GM04504 (cell line): Measurements from ENCODE around the gene FLT3LG.

ENCODE experiments used
- DNase-seq: peaks from one replicate; pipeline ENCODE4 v3.0.0-alpha.2; 2012; ENCODE audit warnings: low read depth

FLT3LG gene

DNA sequence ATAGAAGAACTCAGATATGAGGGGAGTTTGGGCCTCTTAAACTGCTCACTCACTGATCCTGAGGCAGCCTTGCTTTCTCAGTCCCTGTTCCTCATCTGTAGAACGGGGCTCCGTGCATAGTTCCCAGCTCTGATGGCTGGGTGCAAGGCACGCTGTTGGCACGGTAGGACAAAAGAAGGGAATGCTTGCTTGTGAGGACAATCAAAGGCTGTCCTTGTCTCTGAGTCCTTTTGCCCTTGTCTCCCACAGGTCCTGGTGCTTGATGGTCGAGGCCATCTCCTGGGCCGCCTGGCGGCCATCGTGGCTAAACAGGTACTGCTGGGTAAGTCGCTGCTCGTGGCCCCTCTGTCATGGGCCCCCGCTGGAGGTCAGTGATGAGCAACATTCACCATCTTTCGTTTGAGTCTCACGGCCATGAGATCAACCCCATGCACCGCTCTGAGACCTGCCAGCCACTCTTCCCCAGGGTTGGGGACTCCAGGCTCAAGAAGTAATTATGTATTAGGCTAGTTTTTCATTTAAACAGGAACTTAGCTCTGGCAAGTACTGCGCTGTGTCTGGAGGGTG is 15.7 kb downstream of the FLT3LG start:
- no peak for DNase-seq

DNA sequence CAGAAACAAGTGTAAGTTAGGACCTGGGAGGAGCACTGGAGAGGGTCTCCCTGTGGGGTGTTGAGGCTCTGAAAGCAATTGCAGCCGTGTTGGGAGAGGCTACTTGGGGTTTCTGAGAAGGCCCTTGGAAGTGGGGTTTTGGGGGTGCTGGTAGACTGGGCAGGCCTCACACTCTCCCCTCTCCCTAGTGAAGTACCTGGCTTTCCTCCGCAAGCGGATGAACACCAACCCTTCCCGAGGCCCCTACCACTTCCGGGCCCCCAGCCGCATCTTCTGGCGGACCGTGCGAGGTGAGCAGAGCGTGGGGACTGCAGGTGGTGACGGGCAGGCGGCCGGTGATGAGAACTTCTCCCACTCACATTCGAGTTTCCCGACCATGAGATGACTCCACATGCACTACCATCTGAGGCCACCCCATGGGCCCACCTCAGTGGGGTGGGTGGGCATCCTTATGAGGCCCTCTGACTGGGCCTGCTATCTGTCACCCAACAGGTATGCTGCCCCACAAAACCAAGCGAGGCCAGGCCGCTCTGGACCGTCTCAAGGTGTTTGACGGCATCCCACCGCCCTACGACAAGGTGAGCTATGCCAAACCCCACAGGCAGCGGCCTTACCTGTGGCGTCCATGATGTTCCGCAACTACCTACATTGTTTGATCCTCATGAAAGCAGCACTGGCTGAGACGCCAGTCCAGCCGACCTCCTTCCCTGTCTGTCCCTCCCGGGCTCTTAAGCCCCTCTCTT is 16.4 kb downstream of the FLT3LG start:
- DNase-seq = no peak

DNA sequence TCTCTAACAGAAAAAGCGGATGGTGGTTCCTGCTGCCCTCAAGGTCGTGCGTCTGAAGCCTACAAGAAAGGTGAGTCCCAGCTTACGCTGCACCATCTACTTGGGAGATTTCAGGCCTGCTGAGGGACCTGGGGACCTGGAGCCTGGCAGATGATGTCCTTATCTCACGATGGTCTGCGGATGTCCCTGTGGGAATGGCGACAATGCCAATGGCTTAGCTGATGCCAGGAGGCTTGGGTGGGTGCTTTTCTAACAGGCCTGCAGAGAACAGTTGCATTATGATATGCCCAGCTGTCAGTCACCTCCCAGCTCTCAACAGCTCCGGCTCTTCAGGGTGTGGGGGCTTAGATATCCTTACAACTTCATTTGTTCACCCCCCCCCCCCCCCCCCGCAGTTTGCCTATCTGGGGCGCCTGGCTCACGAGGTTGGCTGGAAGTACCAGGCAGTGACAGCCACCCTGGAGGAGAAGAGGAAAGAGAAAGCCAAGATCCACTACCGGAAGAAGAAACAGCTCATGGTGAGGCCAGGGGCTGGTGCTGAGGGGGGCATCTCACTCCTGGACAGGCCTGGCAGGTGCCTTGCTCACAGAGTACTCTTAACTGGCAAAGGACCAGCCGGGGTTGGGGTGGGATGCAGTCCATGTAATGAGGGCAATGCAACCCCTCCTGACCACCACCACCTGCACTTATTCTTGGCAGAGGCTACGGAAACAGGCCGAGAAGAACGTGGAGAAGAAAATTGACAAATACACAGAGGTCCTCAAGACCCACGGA is 17.2 kb downstream of the FLT3LG start:
- no peak for DNase-seq

DNA sequence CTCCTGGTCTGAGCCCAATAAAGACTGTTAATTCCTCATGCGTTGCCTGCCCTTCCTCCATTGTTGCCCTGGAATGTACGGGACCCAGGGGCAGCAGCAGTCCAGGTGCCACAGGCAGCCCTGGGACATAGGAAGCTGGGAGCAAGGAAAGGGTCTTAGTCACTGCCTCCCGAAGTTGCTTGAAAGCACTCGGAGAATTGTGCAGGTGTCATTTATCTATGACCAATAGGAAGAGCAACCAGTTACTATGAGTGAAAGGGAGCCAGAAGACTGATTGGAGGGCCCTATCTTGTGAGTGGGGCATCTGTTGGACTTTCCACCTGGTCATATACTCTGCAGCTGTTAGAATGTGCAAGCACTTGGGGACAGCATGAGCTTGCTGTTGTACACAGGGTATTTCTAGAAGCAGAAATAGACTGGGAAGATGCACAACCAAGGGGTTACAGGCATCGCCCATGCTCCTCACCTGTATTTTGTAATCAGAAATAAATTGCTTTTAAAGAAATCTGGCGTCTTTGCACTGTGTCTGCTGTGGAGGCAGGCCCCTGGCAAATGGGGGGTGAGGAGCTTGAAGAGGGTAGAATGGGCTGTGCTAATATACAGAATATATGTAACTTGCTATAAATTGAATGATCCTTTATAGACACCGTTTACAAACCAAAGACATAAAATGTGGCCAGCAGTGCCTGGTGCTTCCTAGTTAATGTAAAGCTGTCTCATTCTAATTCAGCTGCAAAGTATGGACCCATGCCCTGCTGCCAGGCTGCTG is 18.0 kb downstream of the FLT3LG start:
- DNase-seq = no peak

DNA sequence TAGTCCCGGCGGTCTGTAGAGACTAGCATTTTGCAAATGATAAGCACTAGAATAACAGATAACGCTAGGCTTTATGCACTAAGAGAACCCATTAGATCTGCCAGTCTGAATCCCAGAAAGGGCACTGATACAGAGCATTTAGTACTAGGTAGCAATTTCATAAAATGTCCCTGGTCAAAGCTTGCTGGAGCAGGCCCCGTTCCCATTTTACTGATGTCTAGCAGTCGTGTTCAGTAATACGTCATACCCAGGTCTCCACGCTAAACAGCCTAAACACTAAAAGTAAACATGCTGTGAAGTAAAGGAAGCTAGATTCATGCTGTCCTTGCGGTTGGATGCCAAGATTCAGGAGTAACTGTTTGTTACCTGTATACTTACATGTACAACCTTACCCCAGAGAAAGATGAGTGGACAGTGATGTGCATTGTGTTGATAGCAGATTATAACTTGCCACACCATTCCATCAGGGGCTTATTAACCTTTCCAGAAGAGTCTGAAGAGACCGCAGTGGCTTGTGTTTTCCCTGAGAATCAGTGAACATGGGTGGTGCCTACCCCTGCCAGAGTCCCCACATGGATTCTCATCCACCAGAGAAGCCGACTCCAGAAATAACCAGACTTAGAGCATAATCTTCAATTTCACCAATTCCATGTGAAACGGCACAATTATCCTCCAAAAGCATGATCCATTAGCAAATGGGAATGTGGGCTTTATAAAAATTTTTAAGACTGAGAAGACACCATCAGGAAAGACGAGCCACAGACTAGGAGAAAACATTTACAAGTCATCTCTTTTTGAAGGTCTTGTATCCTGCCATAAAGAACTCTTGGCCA is 18.8 kb downstream of the FLT3LG start:
- no peak for DNase-seq

DNA sequence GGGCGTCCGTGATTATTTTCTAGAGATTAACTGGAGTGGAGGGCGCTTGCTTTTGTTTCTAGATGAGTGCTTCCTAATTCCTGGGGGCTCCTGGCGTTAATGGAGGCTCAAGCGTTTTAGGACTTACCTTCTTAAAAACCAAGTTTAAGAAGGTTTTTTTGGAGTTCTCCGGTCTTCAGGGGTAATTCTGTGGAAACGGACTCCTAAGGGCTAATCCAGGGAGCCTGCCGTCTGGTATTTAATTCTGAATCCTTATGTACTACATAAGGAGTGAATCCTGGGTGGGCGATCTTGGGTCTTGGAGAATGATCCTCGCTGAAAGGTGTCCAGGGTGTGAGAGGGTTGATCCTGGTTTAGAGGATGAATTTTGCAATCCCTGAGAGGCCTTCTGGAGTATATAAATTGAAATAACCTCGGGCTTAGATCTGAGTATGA is 22.6 kb downstream of the FLT3LG start:
- DNase-seq = no peak

DNA sequence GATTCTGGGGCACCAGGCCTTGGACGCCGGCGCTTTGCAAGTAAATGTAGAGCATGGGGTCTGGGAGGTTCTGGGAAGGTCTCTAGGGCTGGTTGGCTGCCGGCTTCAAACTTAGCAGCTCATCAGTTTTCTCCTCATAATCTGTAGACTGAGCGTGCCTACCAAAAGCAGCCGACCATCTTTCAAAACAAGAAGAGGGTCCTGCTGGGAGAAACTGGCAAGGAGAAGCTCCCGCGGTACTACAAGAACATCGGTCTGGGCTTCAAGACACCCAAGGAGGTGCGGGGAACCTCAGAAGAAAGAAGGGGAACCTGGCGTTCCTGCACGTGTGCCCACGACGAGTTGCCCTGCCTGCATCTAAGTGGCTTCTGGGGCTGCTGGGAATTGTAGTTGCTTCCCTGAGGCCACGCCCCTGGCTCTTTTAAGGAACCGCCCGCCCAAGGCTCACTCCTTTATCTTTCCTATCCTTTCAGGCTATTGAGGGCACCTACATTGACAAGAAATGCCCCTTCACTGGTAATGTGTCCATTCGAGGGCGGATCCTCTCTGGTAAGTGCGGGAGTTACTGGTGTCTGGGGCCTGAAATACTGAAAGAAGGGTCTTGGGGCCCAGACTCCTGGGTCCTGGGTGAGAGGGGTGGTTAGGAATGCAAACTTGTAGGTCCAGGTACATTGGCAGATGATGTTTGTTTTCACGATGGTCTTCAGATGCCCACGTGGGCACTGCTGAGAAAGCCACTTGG is 23.2 kb downstream of the FLT3LG start:
- DNase-seq = no peak

DNA sequence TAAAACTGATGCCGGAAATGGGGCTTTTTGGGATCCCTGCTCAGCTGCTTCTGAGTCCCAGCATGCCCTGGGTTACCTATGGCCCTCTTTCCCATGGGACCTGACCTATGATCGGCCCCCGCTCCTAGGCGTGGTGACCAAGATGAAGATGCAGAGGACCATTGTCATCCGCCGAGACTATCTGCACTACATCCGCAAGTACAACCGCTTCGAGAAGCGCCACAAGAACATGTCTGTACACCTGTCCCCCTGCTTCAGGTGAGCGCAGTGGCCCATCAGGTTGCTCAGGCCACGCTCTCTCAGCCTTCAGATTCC is 23.7 kb downstream of the FLT3LG start:
- DNase-seq = no peak

DNA sequence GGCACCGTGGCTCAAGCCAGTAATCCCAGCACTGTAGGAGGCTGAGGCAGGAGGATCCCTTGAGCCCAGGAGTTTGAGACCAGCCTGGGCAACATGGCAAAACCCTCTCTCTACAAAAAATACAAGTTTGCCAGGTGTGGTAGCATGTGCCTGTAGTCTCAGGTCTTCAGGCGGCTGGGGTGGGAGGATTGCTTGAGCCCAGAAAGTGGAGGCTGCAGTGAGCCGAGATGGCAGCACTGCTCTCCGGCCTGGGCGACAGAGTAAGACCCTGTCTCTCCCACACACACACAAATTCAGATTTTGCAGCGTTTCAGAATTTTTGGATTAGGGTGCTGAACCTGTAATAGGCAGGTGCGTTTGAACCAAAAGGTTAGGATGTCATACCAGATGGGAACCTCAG is 24.5 kb downstream of the FLT3LG start:
- no peak for DNase-seq

DNA sequence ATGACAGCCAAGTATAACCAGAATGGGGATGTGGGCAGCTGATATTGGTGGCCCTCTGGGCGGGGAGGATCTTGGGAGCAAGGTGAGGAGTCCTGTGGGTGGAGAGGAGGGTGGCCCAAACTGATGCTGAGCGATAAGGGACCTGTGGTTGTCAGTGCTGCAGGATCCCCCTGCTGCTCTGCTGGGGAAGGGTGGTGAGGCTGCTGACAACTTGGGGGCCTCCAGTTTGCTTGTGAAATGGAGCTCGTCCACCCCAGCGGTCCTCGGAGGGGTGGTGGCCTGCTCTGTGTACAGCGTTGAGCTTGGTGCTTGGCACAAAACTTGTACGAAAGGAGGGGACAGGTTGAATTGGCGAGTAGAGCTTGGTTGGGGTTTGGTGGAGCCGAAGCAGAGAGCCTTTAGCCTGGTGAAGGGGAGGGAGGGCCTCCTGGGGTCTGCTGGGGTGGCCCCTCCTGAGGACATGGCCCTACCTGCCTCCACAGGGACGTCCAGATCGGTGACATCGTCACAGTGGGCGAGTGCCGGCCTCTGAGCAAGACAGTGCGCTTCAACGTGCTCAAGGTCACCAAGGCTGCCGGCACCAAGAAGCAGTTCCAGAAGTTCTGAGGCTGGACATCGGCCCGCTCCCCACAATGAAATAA is 25.1 kb downstream of the FLT3LG start:
- DNase-seq = no peak

DNA sequence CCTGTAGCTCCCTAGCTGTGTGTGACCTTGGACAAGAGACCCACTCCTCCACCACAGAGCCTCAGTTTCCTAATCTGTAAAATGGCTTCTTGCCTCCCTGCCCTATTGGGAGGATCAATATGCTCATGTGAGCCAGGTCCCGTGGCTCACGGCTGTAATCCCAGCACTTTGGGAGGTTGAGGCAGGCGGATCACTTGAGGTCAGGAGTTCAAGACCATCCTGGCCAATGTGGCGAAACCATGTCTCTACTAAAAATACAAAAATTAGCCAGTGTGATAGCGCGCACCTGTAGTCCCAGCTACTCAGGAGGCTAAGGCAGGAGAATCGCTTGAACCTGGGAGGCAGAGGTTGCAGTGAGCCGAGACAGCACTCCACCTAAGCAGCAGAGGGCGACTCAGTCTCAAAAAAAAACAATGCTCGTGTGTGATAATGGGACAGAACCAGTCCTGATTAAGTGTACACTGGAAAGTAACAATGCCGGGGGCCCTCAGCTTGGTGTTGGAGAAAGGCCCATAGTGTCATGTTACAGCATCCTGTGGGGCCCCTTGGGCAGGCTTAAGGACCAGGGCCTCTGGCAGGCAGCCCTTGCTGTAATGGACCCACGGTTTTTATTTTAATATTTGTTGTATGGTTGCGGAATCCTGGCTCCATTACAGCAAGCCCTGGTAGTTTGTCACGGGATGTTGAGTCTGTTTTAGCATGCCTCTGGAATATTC is 29.0 kb downstream of the FLT3LG start:
- DNase-seq = peak; percentile 65

DNA sequence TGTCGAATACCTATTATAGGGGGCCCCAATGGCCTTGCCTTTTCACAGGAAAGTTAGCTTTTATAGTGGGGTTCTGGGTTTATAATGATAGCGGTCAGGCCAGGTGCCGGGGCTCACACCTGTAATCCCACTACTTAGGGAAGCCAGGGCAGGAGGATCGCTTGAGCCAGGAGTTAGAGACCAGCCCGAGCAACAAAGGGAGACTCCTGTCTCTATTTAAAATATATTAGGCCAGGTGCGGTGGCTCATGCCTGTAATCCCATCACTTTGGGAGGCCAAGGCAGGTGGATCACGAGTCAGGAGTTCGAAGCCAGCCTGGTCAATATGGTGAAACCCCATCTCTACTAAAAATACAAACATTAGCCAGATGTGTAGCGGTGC is 29.6 kb downstream of the FLT3LG start:
- DNase-seq = no peak

DNA sequence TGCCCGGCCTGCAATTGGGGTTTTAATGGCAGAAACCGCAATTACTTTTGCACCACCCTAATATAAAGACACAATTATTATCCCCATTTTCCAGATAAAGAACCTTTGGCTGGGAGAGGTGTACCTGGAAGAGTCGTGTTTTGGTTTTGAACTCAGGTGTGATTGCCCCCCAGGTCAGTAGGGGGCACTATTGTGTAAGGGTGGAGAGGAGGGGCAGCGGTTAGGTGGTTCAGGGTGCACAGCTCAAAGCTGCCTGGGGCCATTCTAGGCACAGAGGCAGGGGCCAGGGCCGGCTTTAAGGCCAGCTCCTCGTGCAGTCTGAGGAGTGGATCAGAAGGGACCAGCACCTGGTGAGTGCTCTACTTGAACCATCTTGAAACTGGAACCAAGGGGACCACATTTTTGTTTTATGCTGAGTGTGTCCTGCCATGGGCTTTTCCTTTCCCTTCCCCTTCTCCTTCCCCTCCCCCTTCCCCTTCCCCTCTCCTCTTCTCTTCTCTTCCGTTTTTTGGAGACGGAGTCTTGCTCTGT is 32.6 kb downstream of the FLT3LG start:
- no peak for DNase-seq

DNA sequence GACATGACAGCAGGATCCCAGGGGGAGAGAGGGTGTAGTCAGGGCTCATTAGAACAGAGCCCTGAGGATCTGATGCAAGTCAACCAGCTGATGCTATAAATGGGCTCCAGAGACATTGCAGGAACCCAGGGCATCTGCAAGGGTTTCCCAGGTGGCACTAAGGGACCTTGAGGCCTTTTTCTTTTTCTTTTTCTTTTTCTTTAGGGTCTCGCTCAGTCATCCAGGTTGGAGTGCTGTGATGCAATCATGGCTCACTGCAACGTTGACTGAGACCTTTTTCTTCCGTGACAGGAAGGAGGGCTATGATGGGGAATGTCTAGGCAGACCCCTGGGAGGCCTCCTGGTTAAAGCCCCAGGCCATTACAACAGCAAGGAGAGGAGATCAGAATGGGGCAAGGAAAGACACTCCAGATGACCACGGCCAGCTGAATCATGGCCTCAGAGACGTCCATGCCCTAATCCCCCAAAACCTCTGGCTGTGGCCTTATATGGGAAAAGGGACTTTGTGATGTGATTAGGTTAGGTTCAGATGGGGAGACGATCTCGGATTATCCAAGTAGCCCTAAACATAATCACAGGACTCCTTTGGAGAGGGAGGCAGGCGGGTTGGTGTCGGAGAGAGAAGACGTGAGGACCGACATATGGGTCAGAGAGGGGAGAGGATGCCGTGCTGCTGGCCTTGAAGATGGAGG is 33.9 kb downstream of the FLT3LG start:
- DNase-seq = no peak

DNA sequence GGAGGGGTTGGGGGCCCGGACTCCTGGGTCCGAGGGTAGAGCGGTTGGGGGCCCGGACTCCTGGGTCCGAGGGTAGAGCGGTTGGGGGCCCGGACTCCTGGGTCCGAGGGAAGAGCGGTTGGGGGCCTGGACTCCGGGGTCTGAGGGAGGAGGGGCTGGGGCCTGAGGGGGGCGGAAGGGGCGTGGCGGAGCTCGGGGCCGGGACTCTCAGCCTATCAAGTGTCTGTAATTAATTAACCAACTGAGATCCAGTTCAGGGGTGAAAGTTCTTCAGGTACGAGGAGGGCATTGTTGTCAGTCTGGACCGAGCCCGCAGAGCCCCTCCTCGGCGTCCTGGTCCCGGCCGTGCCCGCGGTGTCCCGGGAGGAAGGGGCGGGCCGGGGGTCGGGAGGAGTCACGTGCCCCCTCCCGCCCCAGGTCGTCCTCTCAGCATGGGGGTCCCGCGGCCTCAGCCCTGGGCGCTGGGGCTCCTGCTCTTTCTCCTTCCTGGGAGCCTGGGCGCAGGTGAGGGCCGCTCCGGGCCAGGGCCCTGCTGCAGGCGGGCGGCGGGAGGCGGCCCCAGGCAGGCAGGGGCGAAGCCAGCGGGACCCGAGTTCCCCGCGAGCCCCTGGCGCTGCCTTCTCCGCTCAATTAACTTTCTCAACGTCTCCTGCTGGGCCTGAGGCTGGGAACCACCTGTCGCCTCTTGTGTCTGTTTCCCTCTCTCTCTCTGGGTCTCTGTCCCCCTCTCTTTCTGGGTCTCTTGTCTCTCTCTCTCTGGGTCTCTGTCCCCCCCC is 39.1 kb downstream of the FLT3LG start:
- no peak for DNase-seq

DNA sequence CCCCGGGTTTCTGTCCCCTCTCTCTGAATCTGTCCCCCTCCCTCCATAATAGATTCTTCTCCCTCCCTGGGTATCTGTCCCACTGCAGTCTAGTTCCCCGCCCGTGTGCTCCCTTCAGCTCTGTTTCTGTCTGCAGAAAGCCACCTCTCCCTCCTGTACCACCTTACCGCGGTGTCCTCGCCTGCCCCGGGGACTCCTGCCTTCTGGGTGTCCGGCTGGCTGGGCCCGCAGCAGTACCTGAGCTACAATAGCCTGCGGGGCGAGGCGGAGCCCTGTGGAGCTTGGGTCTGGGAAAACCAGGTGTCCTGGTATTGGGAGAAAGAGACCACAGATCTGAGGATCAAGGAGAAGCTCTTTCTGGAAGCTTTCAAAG is 39.7 kb downstream of the FLT3LG start:
- no peak for DNase-seq

DNA sequence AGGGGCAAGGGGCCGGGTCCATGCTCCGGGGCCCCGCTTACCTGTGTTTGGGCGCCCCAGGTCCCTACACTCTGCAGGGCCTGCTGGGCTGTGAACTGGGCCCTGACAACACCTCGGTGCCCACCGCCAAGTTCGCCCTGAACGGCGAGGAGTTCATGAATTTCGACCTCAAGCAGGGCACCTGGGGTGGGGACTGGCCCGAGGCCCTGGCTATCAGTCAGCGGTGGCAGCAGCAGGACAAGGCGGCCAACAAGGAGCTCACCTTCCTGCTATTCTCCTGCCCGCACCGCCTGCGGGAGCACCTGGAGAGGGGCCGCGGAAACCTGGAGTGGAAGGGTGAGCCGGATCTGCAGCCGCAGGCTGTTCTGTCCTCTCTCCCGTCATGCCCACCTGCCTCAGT is 40.1 kb downstream of the FLT3LG start:
- no peak for DNase-seq

DNA sequence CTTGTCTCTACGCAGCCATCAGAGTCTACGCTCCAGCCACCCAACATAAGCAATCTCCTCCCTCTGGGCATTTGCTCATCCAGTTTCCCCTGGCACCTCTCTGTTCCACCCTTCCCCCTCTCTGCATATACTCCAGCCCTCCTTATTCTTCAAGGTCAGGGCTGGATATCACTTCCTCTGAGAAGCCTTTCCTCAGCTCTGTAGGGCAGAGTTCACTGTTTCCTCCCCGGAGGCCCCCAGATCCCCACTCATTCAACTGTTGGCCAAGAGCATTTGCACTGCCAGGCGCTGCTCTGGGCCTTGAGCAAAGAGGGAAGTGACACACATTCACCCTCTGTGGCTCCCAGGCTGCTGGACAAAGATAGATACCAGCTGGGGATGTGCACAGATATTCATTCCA is 41.8 kb downstream of the FLT3LG start:
- no peak for DNase-seq
